Natural killer cell (primary cell): ENCODE results near the gene PGF. TPM values are rescaled to one million over a fixed set of nuclear protein-coding genes. Genes with fewer than 3 reads are reported as not detected.
"Not testable (repeated sequence)": the region's sequence is repeated elsewhere in the genome, so short reads cannot be mapped to it uniquely, and the experiment has no call there.

Source experiments
- ATAC-seq, 3 donors: fragments of 150-1000 bp in 2 of 3; fragments of 200-7000 bp in 1 of 3; cut with Tn5 transposase; 1 replicate in 1 of 3; 2 replicates in 2 of 3; pipeline ENCODE4 v1.10.0; 2021; ENCODE audit warnings: mild to moderate bottlenecking in 2 of 3, moderate library complexity in 2 of 3
- DNase-seq, 2 donors: peaks; one replicate each; pipeline versions ENCODE4 v3.0.0 to v3.0.0-alpha.2; 2013 to 2021; ENCODE audit warnings: mixed read lengths in 1 of 2
- H3K27ac ChIP-seq: one replicate; pipeline ENCODE4 v1.5.1; 2013; ENCODE audit warnings: mild to moderate bottlenecking, low read length
- H3K27me3 ChIP-seq: one replicate; pipeline ENCODE4 v1.6.1; 2013; ENCODE audit warnings: low read length; ENCODE audit not compliant: control insufficient read depth, insufficient read depth
- H3K36me3 ChIP-seq: one replicate; pipeline ENCODE4 v1.6.1; 2013; ENCODE audit warnings: low read length; ENCODE audit not compliant: control insufficient read depth, insufficient read depth
- H3K4me1 ChIP-seq: one replicate; pipeline ENCODE4 v1.6.1; 2013; ENCODE audit warnings: low read length; ENCODE audit not compliant: control insufficient read depth, insufficient read depth
- H3K4me3 ChIP-seq: one replicate; pipeline ENCODE4 v1.5.1; 2013; ENCODE audit warnings: low read length
- H3K9me3 ChIP-seq: one replicate; pipeline ENCODE4 v1.6.1; 2013; ENCODE audit warnings: low read length; ENCODE audit not compliant: control insufficient read depth, insufficient read depth
- H3K27ac Mint-ChIP-seq, 2 donors: one replicate each; pipeline ENCODE4 v1.8.0; 2022; ENCODE audit warnings: mild to moderate bottlenecking in 2 of 2, mixed read lengths in 2 of 2, moderate library complexity in 1 of 2
- H3K27me3 Mint-ChIP-seq, 2 donors: one replicate each; pipeline ENCODE4 v1.8.0; 2022; ENCODE audit warnings: low read depth in 2 of 2, mixed read lengths in 2 of 2
- H3K36me3 Mint-ChIP-seq: one replicate; pipeline ENCODE4 v1.8.0; 2022; ENCODE audit warnings: mixed read lengths
- H3K4me1 Mint-ChIP-seq, 2 donors: one replicate each; pipeline ENCODE4 v1.8.0; 2022; ENCODE audit warnings: mixed read lengths in 2 of 2
- H3K4me3 Mint-ChIP-seq: one replicate; pipeline ENCODE4 v1.8.0; 2022; ENCODE audit warnings: mild to moderate bottlenecking, moderate library complexity, mixed read lengths
- H3K9me3 Mint-ChIP-seq, 2 donors: one replicate each; pipeline ENCODE4 v1.8.0; 2022; ENCODE audit warnings: mixed read lengths in 2 of 2
- CTCF ChIP-seq: fragments of 200-600 bp; IDR thresholded peaks from one replicate; pipeline ENCODE4 v1.8.0; 2022; ENCODE audit warnings: antibody characterized with exemption
- WGBS: methylation state at CpG from one replicate; pipeline ENCODE4 v1.1.7; 2013; ENCODE audit warnings: missing lambda C conversion rate; ENCODE audit not compliant: insufficient coverage; 5-methylcytosine and 5-hydroxymethylcytosine counted together
- intact Hi-C: fragments of 100-400 bp; cut with micrococcal nuclease; formaldehyde crosslinking; loops from one replicate; pipeline ENCODE4 v1.14.2; 2022
- total RNA-seq, 4 donors: library from RNA; stranded (reverse); fragments of 120-200 nt in 1 of 4; gene quantifications; one replicate each; pipeline versions ENCODE4 v1.2.3 to v1.2.4, GENCODE V29; 2013 to 2022

Gene PGF
- total RNA-seq, 3 donors from 2014 or later (not counting 1 experiment from before 2014, with no cell fraction given): 0.33 to 0.34 TPM; not detected in 1

GRCh38 chr14:74934476-74935359 lies 20.7 kb downstream of the PGF start:
- H3K4me3 Mint-ChIP-seq: no peak overlapping the region
- H3K9me3 Mint-ChIP-seq: no peaks in the 10 kb centered on the region
- H3K36me3 Mint-ChIP-seq: no peaks in the 10 kb centered on the region
- no peaks in the 10 kb centered on the region for H3K36me3 ChIP-seq
- ATAC-seq (no peak), DNase-seq (no peak)
- no peaks in the 10 kb centered on the region for H3K9me3 ChIP-seq
- WGBS: 55% methylated on average over 26 of the region's 26 CpGs
- no peak overlapping the region for H3K27ac Mint-ChIP-seq
- H3K4me1 ChIP-seq: peaks cover 8% of the 10 kb centered on the region
- peaks cover 0 to 6% of the 10 kb centered on the region in 2 donors for H3K27me3 Mint-ChIP-seq
- H3K4me3 ChIP-seq: no peak overlapping the region
- H3K4me1 Mint-ChIP-seq: peaks cover 0 to under 1% of the 10 kb centered on the region in 2 donors
- H3K27ac ChIP-seq: no peak overlapping the region
- no peaks in the 10 kb centered on the region for H3K27me3 ChIP-seq
- no peak for TF ChIP-seq CTCF
- intact Hi-C loops: no loop called here

GRCh38 chr14:74934041-74934440 lies 21.4 kb downstream of the PGF start:
- ATAC-seq: no peak
- H3K9me3 ChIP-seq: no peaks in the 10 kb centered on the region

GRCh38 chr14:74932936-74933335 lies 22.5 kb downstream of the PGF start:
- H3K27ac Mint-ChIP-seq, H3K36me3 Mint-ChIP-seq, H3K9me3 Mint-ChIP-seq, H3K27ac ChIP-seq, ATAC-seq, DNase-seq, H3K4me3 ChIP-seq, intact Hi-C loops, H3K36me3 ChIP-seq, H3K4me1 ChIP-seq, H3K27me3 Mint-ChIP-seq, H3K4me1 Mint-ChIP-seq, H3K27me3 ChIP-seq, H3K9me3 ChIP-seq, H3K4me3 Mint-ChIP-seq: not testable (repeated sequence)
- WGBS: 86% methylated on average over 2 of the region's 4 CpGs

More at GRCh38 chr14:74934041-74934440, 21.4 kb downstream of the PGF start:
- no peak for TF ChIP-seq CTCF
- Mint-ChIP-seq H3K4me3 (no peak overlapping the region), H3K4me1 (no peaks in the 10 kb centered on the region), H3K9me3 (no peaks in the 10 kb centered on the region), H3K27ac (no peak overlapping the region), H3K27me3 (peaks cover 0 to 6% of the 10 kb centered on the region in 2 donors), H3K36me3 (no peaks in the 10 kb centered on the region)
- H3K27ac ChIP-seq: no peak overlapping the region
- intact Hi-C loops: no loop called here
- H3K4me3 ChIP-seq: no peak overlapping the region
- peaks cover 4% of the 10 kb centered on the region for H3K4me1 ChIP-seq
- DNase-seq: no peak
- H3K27me3 ChIP-seq: no peaks in the 10 kb centered on the region
- 67% methylated on average over 4 of the region's 4 CpGs for WGBS
- no peaks in the 10 kb centered on the region for H3K36me3 ChIP-seq

GRCh38 chr14:74932401-74932901 lies 22.9 kb downstream of the PGF start:
- no peak overlapping the region for H3K4me3 ChIP-seq
- ATAC-seq: no peak
- peaks cover 4% of the 10 kb centered on the region for H3K4me1 ChIP-seq
- no peak overlapping the region for H3K27ac ChIP-seq
- peaks cover 1 to 6% of the 10 kb centered on the region in 2 donors for H3K27me3 Mint-ChIP-seq
- H3K36me3 ChIP-seq: no peaks in the 10 kb centered on the region
- WGBS: 31% methylated on average over 6 of the region's 6 CpGs
- H3K9me3 Mint-ChIP-seq: no peaks in the 10 kb centered on the region
- no peak overlapping the region for H3K27ac Mint-ChIP-seq
- no peaks in the 10 kb centered on the region for H3K27me3 ChIP-seq
- H3K36me3 Mint-ChIP-seq: no peaks in the 10 kb centered on the region
- no peak overlapping the region for H3K4me3 Mint-ChIP-seq
- intact Hi-C loops: no loop called here
- DNase-seq: no peak
- no peak for TF ChIP-seq CTCF
- no peaks in the 10 kb centered on the region for H3K4me1 Mint-ChIP-seq
- H3K9me3 ChIP-seq: no peaks in the 10 kb centered on the region

- intact Hi-C loops: not testable (repeated sequence)
Measured at GRCh38 chr14:74931744-74932143, 23.7 kb downstream of the PGF start.

More at GRCh38 chr14:74931744-74932143, 23.7 kb downstream of the PGF start:
- not testable (repeated sequence) for ATAC-seq, DNase-seq, H3K4me3 ChIP-seq, H3K9me3 Mint-ChIP-seq, H3K4me3 Mint-ChIP-seq, H3K27me3 Mint-ChIP-seq, H3K27ac ChIP-seq, H3K4me1 Mint-ChIP-seq, H3K27me3 ChIP-seq, H3K27ac Mint-ChIP-seq, H3K36me3 Mint-ChIP-seq, H3K36me3 ChIP-seq, H3K4me1 ChIP-seq, H3K9me3 ChIP-seq
- 89% methylated on average over 9 of the region's 9 CpGs for WGBS
